ENCODE data around the gene ARHGAP26.

DNA sequence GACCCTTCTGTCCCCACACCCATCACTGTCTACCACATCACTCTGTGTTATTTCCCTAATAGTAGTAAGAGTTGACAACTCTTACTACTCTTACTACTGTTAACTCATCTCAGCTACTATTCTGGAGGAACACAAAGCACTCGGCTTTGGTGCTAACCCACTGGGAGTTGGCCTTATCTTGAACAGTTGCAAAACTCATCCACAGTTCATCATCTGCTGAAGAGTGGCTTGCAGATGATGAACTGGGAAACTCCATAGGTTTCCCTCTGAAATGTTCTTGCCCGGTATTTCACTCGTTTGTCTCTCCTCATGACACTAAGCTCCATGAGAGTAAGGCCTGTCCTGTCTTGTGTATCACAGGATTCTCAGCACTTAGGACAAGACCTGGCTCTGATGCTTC, 411.9 kb downstream of the ARHGAP26 start:
- TF ChIP-seq, protein P1, sequence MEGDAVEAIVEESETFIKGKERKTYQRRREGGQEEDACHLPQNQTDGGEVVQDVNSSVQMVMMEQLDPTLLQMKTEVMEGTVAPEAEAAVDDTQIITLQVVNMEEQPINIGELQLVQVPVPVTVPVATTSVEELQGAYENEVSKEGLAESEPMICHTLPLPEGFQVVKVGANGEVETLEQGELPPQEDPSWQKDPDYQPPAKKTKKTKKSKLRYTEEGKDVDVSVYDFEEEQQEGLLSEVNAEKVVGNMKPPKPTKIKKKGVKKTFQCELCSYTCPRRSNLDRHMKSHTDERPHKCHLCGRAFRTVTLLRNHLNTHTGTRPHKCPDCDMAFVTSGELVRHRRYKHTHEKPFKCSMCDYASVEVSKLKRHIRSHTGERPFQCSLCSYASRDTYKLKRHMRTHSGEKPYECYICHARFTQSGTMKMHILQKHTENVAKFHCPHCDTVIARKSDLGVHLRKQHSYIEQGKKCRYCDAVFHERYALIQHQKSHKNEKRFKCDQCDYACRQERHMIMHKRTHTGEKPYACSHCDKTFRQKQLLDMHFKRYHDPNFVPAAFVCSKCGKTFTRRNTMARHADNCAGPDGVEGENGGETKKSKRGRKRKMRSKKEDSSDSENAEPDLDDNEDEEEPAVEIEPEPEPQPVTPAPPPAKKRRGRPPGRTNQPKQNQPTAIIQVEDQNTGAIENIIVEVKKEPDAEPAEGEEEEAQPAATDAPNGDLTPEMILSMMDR (IDR thresholded peaks at IDR 0.05) = no peak
- no peak for TF ChIP-seq POLR2AphosphoS5 (IDR thresholded peaks at IDR 0.05)
